Caco-2 (cell line): ENCODE data around the gene KAT2A. TPM values are rescaled to one million over a fixed set of nuclear protein-coding genes. Genes with fewer than 3 reads are reported as not detected.
"Not testable (repeated sequence)": the region's sequence is repeated elsewhere in the genome, so short reads cannot be mapped to it uniquely, and the experiment has no call there.

Experiments used
- BruUV-seq: library from RNA; stranded (reverse); fragments of 400-500 nt; replicated peaks from 2 replicates; lab custom pipeline; 2021; lab: Mats Ljungman, UMichigan
- CTCF ChIA-PET: fragments of 300-600 bp; sonication (Branson Sonifier 250); formaldehyde crosslinking; loops from one replicate; lab custom pipeline; 2022; ENCODE audit warnings: antibody characterized with exemption; lab: Charles Lee
- POLR2A ChIA-PET: fragments of 300-600 bp; sonication (Branson Sonifier 250); formaldehyde crosslinking; loops from one replicate; lab custom pipeline; 2022; ENCODE audit warnings: antibody characterized with exemption; lab: Charles Lee
- DNase-seq, 2 experiments: peaks; one replicate each; pipeline versions ENCODE4 v3.0.0 to v3.0.0-alpha.2; 2020 to 2022
- H3K27me3 ChIP-seq: replicated peaks from 2 replicates; pipeline ENCODE4 v1.6.0; 2011; ENCODE audit warnings: low read length; ENCODE audit not compliant: control insufficient read depth, insufficient read depth
- H3K36me3 ChIP-seq: 2 replicates; pipeline ENCODE4 v1.5.1; 2011; ENCODE audit warnings: low read length; ENCODE audit not compliant: control insufficient read depth, insufficient read depth
- H3K4me1 ChIP-seq: fragments of 250-450 bp; sonication (Bioruptor Pico); 2 replicates; pipeline ENCODE4 v1.5.1; 2020; ENCODE audit warnings: mild to moderate bottlenecking
- H3K4me3 ChIP-seq: 2 replicates; pipeline ENCODE4 v1.5.1; 2011; ENCODE audit warnings: low read depth, mild to moderate bottlenecking, control low read depth, low read length
- H3K9me3 ChIP-seq: fragments of 250-450 bp; sonication (Bioruptor Pico); 2 replicates; pipeline ENCODE4 v1.5.1; 2020; ENCODE audit warnings: mild to moderate bottlenecking, moderate library complexity
- H3K27ac Mint-ChIP-seq: one replicate; pipeline ENCODE4 v1.8.0; 2022; ENCODE audit warnings: mixed read lengths; ENCODE audit not compliant: unreplicated experiment
- H3K27me3 Mint-ChIP-seq: one replicate; pipeline ENCODE4 v1.8.0; 2022; ENCODE audit warnings: mixed read lengths; ENCODE audit not compliant: insufficient read depth, unreplicated experiment
- H3K36me3 Mint-ChIP-seq: one replicate; pipeline ENCODE4 v1.8.0; 2022; ENCODE audit warnings: mild to moderate bottlenecking, mixed read lengths; ENCODE audit not compliant: insufficient read depth, unreplicated experiment
- H3K4me1 Mint-ChIP-seq: one replicate; pipeline ENCODE4 v1.8.0; 2022; ENCODE audit warnings: low read depth, mixed read lengths; ENCODE audit not compliant: unreplicated experiment
- H3K4me3 Mint-ChIP-seq: one replicate; pipeline ENCODE4 v1.8.0; 2022; ENCODE audit warnings: mild to moderate bottlenecking, moderate library complexity, mixed read lengths; ENCODE audit not compliant: unreplicated experiment
- H3K9me3 Mint-ChIP-seq: one replicate; pipeline ENCODE4 v1.8.0; 2022; ENCODE audit warnings: mixed read lengths; ENCODE audit not compliant: unreplicated experiment
- intact Hi-C: fragments of 100-400 bp; cut with micrococcal nuclease; formaldehyde crosslinking; loops from one replicate; pipeline ENCODE4 v1.10.0; 2022; ENCODE audit not compliant: unreplicated experiment
- total RNA-seq: library from RNA; stranded (reverse); gene quantifications from 2 replicates; pipeline ENCODE4 v1.2.3, GENCODE V29; 2022
- TF ChIP-seq, protein P1 (sequence below), 2 experiments: fragments of 200-600 bp in 1 of 2; IDR thresholded peaks; 1 replicate in 1 of 2; 2 replicates in 1 of 2; pipeline versions ENCODE4 v1.5.1 to v1.8.0; 2011 to 2022; ENCODE audit warnings: antibody characterized with exemption in 1 of 2, control low read depth in 1 of 2, inconsistent platforms in 1 of 2, low read depth in 1 of 2, low read length in 1 of 2, mild to moderate bottlenecking in 1 of 2, moderate library complexity in 1 of 2; ENCODE audit not compliant: insufficient read depth in 1 of 2, severe bottlenecking in 1 of 2, unreplicated experiment in 1 of 2

The KAT2A gene
- total RNA-seq, 1 experiment from 2014 or later: 46.5 TPM

DNA sequence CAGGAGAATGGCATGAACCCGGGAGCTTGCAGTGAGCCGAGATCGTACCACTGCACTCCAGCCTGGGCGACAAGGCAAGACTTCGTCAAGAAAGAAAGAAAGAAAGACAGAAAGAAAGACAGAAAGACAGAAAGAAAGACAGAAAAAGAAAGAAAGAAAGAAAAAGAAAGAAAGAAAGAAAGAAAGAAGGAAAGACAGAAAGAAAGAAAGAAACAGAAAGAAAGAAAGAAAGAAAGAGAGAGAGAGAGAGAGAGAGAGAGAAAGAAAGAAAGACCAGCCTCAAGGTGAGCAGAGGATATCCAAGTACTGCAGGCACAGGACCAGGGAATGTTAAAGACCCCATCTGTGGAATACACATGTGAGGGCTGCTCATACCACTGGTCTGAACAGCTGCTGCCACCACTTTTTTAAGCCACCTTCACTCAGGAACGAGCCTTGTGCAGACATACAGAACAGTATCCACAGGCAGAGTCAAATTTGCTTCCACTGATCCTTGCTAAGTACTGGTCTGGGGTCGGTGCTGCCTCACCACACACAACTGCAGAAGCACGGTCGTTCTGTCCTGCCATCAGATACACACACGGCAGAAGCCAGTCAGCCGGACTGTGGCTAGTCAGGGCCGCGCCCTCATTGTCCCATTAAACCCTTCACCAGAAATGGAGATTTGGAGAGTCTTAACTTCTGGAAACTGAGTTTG is 25.9 kb upstream of the KAT2A start:
- TF ChIP-seq, protein P1, sequence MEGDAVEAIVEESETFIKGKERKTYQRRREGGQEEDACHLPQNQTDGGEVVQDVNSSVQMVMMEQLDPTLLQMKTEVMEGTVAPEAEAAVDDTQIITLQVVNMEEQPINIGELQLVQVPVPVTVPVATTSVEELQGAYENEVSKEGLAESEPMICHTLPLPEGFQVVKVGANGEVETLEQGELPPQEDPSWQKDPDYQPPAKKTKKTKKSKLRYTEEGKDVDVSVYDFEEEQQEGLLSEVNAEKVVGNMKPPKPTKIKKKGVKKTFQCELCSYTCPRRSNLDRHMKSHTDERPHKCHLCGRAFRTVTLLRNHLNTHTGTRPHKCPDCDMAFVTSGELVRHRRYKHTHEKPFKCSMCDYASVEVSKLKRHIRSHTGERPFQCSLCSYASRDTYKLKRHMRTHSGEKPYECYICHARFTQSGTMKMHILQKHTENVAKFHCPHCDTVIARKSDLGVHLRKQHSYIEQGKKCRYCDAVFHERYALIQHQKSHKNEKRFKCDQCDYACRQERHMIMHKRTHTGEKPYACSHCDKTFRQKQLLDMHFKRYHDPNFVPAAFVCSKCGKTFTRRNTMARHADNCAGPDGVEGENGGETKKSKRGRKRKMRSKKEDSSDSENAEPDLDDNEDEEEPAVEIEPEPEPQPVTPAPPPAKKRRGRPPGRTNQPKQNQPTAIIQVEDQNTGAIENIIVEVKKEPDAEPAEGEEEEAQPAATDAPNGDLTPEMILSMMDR (IDR thresholded peaks at IDR 0.05; ENCODE audit: insufficient read depth in 1 of 2, low read depth in 1 of 2, low read length in 1 of 2, severe bottlenecking in 1 of 2, unreplicated experiment in 1 of 2): no peak
- CTCF ChIA-PET: no interaction called here
- Mint-ChIP-seq H3K4me1 (no peaks in the 10 kb centered on the region), H3K27me3 (no peaks in the 10 kb centered on the region), H3K9me3 (no peaks in the 10 kb centered on the region), H3K27ac (no peak overlapping the region), H3K4me3 (no peak overlapping the region), H3K36me3 (peaks cover 63% of the 10 kb centered on the region)
- H3K4me1 ChIP-seq: no peaks in the 10 kb centered on the region
- intact Hi-C loops: no loop called here
- peaks cover 5% of the 10 kb centered on the region; the same call in 1 of the 2 replicates for H3K36me3 ChIP-seq
- no TSS peak for BruUV-seq
- H3K4me3 ChIP-seq: no peak overlapping the region
- no peak for DNase-seq
- no peaks in the 10 kb centered on the region for H3K9me3 ChIP-seq
- H3K27me3 ChIP-seq: no peaks in the 10 kb centered on the region
- POLR2A ChIA-PET: no interaction called here

DNA sequence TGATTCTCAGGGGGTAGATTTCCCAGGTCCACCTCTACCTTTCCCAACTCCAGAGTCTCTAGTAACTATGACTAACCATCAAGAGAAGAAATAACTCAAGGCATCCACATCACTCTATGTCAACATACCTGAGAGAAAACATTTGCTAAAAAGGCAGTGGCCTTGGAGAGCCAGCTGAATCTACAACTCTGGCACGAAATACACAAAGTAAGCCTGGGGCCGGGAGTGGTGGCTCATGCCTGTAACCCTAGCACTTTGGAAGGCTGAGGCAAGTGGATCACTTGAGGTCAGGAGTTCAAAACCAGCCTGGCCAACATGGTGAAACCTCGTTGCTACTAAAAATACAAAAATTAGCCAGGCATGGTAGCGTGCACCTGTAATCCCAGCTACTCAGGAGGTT is 22.0 kb upstream of the KAT2A start:
- H3K4me1 Mint-ChIP-seq, H3K36me3 ChIP-seq, H3K9me3 Mint-ChIP-seq, BruUV-seq, DNase-seq, H3K27ac Mint-ChIP-seq, intact Hi-C loops, H3K4me3 ChIP-seq, H3K27me3 Mint-ChIP-seq, H3K9me3 ChIP-seq, H3K4me3 Mint-ChIP-seq, H3K4me1 ChIP-seq, POLR2A ChIA-PET, H3K27me3 ChIP-seq: not testable (repeated sequence)
- CTCF ChIA-PET: interaction anchor here (0.6 to 0.7 kb wide), 2 partner anchors 127 to 435 kb away, joined by 3 read pairs; no protein-coding TSS in a partner anchor
- peaks cover 53% of the 10 kb centered on the region for H3K36me3 Mint-ChIP-seq

DNA sequence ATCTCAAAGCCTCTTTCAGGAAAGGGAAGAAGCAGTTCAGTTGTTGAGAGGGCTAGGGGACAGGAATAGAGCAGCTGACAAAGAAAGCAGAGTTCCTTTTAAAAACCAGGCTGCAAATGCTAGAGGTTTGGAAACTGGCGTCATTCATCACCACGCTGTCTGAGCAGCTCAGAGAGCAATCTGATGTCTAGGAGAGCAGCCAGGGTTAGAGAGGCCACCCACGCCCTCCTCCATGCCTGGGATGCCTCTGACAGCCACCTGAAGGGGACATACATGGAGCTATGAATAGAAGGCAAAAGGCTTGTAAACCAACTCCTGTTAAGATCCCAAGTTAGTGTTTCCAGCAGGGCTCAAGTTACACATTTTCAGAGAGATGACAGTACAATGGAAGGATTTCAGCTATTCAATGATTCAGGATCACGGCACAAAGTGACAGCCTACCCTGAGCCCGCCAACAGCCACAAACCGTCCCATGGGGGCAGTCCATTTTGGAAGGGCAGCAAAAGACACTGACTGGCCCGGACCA is 21.3 kb upstream of the KAT2A start:
- H3K36me3 ChIP-seq: peaks cover 2% of the 10 kb centered on the region
- no peaks in the 10 kb centered on the region for H3K9me3 ChIP-seq
- no peak overlapping the region for H3K4me3 ChIP-seq
- no peaks in the 10 kb centered on the region for H3K27me3 ChIP-seq
- TF ChIP-seq, protein P1 (IDR thresholded peaks at IDR 0.05; ENCODE audit: insufficient read depth in 1 of 2, low read depth in 1 of 2, low read length in 1 of 2, severe bottlenecking in 1 of 2, unreplicated experiment in 1 of 2): no peak
- intact Hi-C loops: no loop called here
- Mint-ChIP-seq H3K4me1 (no peaks in the 10 kb centered on the region), H3K27me3 (no peaks in the 10 kb centered on the region), H3K9me3 (no peaks in the 10 kb centered on the region), H3K36me3 (peaks cover 50% of the 10 kb centered on the region), H3K27ac (no peak overlapping the region), H3K4me3 (no peak overlapping the region)
- ChIA-PET POLR2A (no interaction called here), CTCF (interaction anchor here (0.6 to 1.0 kb wide), 2 partner anchors 22 to 436 kb away, joined by 3 read pairs; no protein-coding TSS in a partner anchor)
- DNase-seq: no peak
- BruUV-seq: no TSS peak
- H3K4me1 ChIP-seq: no peaks in the 10 kb centered on the region
